Measurements from ENCODE around the gene LLGL1.

The LLGL1 gene

DNA sequence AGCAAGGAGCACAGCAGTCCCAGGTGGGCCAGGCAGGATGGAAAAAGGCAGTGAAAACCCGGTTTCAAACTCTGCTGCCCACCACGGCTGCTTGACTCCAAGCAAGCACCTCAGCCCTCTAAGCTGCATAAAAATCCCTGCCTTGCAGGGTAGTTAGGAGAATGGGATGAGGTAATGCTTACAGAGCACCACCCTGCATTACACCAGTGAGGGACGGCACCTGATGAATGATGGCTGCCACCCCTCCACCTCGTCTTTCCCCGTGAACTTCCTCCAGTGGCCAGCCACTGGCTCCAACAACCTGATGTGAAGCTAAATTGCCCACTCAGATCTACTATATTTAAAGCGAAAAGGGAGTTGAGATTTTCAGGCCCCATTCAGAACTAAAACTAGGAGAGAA lies 56.4 kb downstream of the LLGL1 start:
- H3K4me1 ChIP-seq (ENCODE audit: control insufficient read depth in 1 of 2, insufficient read depth in 2 of 2, low read length in 2 of 2): no peaks in the 10 kb centered on the region
- H3K27me3 ChIP-seq (ENCODE audit: control insufficient read depth in 1 of 2, insufficient read depth in 2 of 2, low read length in 2 of 2): no peaks in the 10 kb centered on the region
- peaks cover 38 to 75% of the 10 kb centered on the region in 2 donors for H3K36me3 ChIP-seq (ENCODE audit: control insufficient read depth in 1 of 2, insufficient read depth in 2 of 2, low read length in 2 of 2)
- H3K9ac ChIP-seq (ENCODE audit: low read depth in 1 of 2, low read length in 2 of 2): no peak overlapping the region
- H3K27ac ChIP-seq (ENCODE audit: low read depth, low read length): no peak overlapping the region
- no peak overlapping the region for H3K4me3 ChIP-seq (ENCODE audit: low read depth in 1 of 2, low read length in 2 of 2)
- no peaks in the 10 kb centered on the region for H3K9me3 ChIP-seq (ENCODE audit: control insufficient read depth in 1 of 2, low read length in 2 of 2)

DNA sequence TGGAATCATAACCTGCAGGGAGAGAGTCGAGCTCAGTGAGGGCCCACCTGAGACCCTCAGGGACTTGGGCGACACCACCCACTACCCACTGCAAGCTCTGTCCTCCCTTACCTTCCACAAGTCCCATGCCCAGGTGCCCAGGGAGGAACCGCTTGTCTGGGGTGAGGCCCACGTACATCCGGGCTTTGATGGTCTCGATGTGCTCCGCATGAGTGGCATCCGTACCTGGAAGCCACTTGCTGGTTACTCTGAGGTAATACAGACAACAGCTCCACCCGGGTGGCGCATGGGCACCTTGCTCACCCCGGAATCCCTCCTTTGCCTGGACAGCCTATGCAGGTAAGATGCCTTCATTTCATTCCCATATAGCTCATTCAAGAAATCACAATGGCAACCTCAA lies 59.9 kb downstream of the LLGL1 start:
- Histone ChIP-seq H3K36me3 (ENCODE audit: control insufficient read depth in 1 of 2, insufficient read depth in 2 of 2, low read length in 2 of 2) (peaks cover 46 to 74% of the 10 kb centered on the region in 2 donors), H3K27me3 (ENCODE audit: control insufficient read depth in 1 of 2, insufficient read depth in 2 of 2, low read length in 2 of 2) (no peaks in the 10 kb centered on the region), H3K4me3 (ENCODE audit: low read depth in 1 of 2, low read length in 2 of 2) (no peak overlapping the region), H3K27ac (ENCODE audit: low read depth, low read length) (no peak overlapping the region), H3K4me1 (ENCODE audit: control insufficient read depth in 1 of 2, insufficient read depth in 2 of 2, low read length in 2 of 2) (no peaks in the 10 kb centered on the region), H3K9ac (ENCODE audit: low read depth in 1 of 2, low read length in 2 of 2) (no peak overlapping the region), H3K9me3 (ENCODE audit: control insufficient read depth in 1 of 2, low read length in 2 of 2) (no peaks in the 10 kb centered on the region)

- Histone ChIP-seq H3K9ac (ENCODE audit: low read depth in 1 of 2, low read length in 2 of 2) (no peak overlapping the region), H3K27me3 (ENCODE audit: control insufficient read depth in 1 of 2, insufficient read depth in 2 of 2, low read length in 2 of 2) (no peaks in the 10 kb centered on the region), H3K36me3 (ENCODE audit: control insufficient read depth in 1 of 2, insufficient read depth in 2 of 2, low read length in 2 of 2) (peaks cover 32 to 55% of the 10 kb centered on the region in 2 donors), H3K27ac (ENCODE audit: low read depth, low read length) (no peak overlapping the region), H3K4me1 (ENCODE audit: control insufficient read depth in 1 of 2, insufficient read depth in 2 of 2, low read length in 2 of 2) (no peaks in the 10 kb centered on the region), H3K9me3 (ENCODE audit: control insufficient read depth in 1 of 2, low read length in 2 of 2) (no peaks in the 10 kb centered on the region), H3K4me3 (ENCODE audit: low read depth in 1 of 2, low read length in 2 of 2) (no peak overlapping the region)
Measured at GRCh38 chr17:18291718-18292540, 66.5 kb downstream of the LLGL1 start.
